NK-92 (cell line): ENCODE data around the gene KDM1B.
A peak's percentile ranks its signal among the peaks of the same experiment; 100 is the strongest.

Source experiments
- DNase-seq: peaks from one replicate; lab custom pipeline; 2025; ENCODE audit not compliant: unreplicated experiment; lab: John Stamatoyannopoulos, UW

KDM1B gene, protein sequence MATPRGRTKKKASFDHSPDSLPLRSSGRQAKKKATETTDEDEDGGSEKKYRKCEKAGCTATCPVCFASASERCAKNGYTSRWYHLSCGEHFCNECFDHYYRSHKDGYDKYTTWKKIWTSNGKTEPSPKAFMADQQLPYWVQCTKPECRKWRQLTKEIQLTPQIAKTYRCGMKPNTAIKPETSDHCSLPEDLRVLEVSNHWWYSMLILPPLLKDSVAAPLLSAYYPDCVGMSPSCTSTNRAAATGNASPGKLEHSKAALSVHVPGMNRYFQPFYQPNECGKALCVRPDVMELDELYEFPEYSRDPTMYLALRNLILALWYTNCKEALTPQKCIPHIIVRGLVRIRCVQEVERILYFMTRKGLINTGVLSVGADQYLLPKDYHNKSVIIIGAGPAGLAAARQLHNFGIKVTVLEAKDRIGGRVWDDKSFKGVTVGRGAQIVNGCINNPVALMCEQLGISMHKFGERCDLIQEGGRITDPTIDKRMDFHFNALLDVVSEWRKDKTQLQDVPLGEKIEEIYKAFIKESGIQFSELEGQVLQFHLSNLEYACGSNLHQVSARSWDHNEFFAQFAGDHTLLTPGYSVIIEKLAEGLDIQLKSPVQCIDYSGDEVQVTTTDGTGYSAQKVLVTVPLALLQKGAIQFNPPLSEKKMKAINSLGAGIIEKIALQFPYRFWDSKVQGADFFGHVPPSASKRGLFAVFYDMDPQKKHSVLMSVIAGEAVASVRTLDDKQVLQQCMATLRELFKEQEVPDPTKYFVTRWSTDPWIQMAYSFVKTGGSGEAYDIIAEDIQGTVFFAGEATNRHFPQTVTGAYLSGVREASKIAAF

DNA sequence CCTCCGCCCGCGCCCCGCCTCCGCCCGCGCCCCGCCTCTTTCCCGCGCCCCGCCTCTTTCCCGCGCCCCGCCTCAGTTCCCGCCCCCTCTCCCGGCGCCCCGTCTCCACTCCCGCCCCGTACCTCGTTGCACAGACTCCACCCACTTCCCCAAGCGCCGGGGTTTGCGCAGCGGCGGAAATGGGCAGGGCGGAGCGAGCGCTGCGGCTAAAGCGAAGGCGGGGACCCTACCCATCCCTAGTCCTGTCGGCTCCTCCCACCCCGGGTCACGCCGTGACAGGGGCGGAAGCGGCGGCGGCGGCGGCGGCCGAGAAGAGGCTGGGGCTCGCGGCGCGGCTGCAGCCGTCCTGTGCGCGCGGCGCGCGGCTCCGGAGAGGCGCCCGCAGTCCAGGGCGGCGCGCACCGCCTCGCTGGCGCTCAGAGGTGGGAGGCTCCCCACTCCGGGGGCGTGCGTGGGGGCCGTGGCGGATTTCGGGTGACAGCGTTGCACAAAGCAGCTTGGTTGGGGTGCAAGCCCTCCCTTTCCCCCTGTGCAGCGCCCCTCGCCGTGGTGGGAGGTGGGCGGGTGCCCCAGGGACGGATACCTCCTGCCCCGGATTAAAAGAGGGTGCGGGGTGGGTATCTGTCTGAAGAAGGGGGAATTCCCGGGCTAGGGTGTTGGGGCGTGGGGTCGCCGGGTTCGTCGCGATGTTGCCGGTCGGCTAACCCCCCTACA lies at the start of gene KDM1B:
Gene KDM1B, plus strand, starts transcription at position 273 of the 714 bp plus-strand sequence. CDS start 4,474 bp downstream, outside the sequence.
- DNase-seq = peak; percentile 89

DNA sequence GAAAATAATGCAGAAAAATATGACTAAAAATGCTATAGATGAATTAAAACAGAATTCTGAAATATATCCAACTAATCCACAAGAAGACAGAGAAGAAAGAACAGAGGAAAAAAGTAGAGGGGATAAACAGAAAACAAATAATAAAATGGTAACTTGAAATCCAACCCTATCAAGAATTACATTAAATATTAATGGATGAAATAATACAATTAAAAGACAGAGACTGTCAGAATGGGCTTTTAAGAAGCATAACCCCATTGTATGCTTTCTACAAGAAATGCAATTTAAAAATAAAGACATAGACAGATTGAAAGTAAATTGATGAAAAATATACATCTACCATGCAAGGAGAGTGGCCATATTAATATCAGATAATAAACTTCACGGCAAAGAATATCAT lies 48.2 kb upstream of the KDM1B start:
- DNase-seq = no peak

GRCh38 chr6:18110162-18110561 lies 45.1 kb upstream of the KDM1B start:
- DNase-seq = no peak

DNA sequence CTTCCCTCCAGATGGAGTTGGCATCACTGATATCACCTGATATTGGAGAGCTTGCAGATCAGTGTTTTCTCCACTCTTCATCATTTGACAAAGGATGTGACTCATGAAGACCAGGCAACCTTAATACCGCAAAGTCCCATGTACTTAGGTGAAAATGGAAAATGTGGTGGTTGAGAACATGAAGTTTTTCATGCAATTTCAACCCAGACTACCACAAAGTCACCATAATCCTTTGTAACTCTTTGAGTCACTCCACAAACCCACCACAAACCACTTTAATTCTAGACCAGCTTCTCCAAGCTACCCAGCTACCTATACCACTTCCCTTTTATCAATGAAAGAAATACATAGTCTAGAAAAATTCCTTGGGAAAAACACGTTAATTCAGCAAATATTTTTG lies 39.9 kb upstream of the KDM1B start:
- DNase-seq = no peak

DNA sequence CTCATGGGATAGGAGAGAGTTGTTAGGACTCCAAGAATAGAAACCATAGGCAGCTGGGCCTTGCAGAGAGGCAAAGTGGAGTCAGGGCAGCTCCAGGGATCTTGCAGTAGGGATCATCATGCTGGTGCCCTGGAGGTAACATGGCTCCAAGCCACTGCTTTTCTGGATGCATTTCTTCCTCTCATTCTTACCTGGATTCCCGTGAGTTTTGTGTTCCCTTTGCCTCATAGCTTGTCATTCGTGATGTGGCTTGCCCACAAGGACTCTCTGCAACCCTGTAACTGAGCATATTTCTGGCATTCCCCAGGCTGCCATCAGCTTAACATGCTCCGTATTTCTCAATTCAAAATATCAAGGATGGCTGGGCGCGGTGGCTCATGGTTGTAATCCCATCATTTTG lies 38.1 kb upstream of the KDM1B start:
- DNase-seq = no peak

DNA sequence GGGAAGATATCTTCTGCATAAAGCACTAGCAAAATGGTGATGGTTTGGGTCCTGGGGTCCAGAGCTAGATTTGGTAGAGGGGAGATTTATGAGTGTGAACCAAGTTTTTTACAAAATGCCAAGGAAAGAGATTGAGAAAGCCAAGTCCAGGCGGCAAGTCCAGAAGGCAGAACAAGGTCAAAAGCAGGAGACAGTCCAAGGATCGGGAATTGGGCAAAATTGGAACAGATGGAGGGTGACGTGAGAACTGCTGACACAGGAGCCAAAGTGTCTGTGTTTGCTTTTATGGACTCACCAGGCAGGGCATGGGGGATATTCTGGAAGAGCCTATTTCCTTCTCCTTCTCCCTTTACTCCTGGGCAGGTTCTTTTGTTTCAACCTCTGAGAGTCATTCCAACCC lies 36.9 kb upstream of the KDM1B start:
- no peak for DNase-seq

DNA sequence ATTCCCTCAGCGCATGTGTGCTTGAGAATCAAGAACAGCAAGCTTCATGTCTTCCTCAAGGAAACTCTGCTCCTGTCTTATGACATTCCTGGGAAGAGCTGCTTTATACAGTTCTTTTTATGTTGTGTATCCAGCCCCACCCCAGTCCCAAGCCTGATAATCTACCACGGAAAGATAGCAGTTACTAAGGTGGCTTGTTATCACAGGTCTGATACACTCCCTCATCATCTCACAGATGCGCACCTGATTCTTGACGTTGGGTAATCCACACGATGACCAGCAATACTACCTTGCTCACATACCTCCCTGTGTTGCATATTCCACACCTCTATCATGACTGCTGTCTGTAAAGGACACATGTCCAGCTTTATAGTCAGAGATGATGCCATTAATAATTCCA lies 36.0 kb upstream of the KDM1B start:
- DNase-seq = no peak

DNA sequence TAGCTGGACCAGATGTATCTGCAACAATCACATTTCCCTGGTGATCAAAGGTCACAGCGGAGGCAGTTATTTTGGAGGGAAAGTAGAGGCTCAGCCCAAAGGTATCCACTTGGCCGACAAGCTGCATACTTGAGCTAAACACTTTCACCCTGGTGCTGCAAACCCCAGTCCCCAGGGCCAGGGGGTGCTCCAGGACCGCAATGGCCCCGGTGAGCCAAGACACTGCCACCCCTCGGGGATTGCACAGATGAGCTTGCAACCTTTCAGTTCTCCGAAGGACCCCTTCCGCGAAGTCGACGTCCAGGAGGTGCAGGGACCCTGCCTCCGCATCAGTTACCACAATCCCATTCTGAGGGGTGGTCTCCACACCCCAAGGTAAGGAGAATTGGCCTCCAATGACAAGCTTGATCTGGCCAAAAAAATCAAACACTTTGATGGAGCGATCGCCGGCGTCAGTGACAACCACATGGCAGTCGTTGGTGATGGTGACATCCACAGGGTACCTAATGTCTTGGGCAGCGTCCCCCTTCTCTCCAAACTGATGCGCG lies 33.6 kb upstream of the KDM1B start:
- no peak for DNase-seq

DNA sequence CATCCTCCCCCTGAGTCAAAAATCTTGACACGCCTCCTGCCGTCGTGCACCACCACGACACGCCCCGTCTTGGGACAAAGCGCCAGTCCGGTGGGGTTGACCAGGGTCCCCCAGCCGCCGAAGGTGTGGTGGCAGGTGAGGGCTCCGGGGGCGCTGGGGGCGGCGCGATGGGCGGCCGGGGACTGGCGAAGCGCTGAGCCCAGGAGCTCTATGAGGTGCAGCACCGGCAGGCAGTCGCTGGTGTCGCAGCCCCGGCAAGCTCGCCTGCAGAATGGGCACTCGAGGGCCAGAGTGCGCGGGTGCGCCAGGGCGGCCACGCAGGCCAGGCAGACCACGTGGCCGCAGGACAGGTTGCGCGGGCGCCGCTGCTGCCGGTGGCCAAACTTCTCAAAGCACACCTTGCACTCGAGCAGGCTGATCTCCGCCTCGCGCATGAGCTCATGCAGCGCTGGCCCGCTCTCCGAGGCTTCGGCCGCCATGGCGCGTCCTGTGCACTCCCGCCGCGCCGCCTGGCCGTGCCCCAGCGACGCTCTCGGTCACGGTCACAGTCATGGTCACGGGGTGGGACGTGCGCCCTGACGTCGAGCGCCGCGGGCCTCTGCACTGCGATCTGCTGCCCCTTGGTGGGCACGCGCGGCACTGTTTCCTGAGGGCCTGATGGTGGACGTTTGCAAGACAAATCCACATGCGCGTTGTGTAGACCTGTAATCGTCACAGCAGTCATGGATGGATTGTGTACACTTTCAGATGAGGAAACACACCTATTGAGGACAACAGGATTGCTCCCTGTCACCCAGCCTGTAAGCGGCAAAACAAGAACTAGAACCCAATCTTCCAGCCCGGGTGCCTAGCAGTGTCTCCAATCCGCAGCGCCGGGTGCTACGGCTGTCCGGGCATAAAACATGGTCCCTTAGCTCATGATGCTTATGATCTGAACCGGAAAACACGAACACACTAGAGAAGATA lies 32.8 kb upstream of the KDM1B start, which contains the start of gene NHLRC1:
Gene NHLRC1, minus strand, starts transcription at position 550 of the 966 bp plus-strand sequence. Its CDS starts 71 bp downstream, at position 479.
- DNase-seq = no peak

DNA sequence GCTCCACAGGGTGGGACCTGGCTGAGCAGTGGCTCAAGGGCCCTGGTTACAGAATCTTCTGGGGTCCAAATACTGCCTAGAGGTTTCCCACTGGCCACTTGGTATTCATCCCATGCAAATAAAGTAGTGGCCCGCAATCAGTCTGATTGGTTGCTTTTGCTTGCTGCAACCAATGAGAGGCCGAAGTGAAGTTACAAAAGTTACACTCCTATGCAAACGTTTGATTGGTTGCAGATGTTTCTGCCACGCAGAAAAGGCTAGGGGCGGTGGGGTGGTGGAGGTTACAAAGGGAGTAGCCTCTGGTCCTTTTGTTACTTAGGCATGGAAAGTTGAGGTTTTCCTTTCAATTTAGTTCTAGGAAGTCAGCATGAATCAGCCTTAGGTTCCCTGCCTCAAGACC lies 29.1 kb upstream of the KDM1B start:
- no peak for DNase-seq

GRCh38 chr6:18132346-18132745 lies 22.9 kb upstream of the KDM1B start:
- DNase-seq = no peak

GRCh38 chr6:18135171-18135570 lies 20.1 kb upstream of the KDM1B start:
- DNase-seq = no peak

DNA sequence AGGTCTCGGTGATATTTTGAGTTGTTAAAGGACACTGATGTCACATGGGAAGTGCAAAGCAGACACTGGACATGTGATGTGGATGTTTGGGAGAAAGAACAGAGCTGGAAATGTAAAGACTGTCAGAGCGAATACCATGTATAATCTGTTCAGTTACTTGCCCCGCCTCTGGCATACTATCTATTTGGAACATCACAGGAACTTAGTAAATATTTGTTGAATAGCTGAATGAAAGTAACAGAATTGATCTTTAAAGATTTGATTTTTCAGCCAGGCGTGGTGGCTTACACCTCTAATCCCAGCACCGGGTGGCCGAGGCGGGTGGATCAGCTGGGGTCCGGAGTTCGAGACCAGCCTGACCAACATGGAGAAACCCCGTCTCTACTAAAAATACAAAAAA lies 19.0 kb upstream of the KDM1B start:
- no peak for DNase-seq

DNA sequence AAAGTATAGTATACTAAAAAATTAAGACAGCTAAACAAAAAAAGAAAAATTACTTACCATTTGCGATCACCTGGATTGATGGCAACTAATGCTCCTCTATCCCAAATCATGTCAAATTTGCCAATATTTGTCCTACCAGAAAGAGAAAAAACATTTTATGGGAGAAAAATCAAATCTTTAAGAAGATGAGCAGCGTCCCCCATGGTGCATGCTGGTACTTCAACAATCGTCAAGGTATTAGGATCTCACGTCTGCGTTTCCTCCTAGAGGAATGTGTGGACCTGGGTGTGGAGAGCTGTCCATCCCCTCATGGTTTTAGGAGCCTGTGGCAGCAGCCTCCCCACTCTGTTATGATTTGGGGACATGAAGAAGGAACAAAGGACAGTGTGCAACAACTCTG lies 16.3 kb upstream of the KDM1B start:
- no peak for DNase-seq

DNA sequence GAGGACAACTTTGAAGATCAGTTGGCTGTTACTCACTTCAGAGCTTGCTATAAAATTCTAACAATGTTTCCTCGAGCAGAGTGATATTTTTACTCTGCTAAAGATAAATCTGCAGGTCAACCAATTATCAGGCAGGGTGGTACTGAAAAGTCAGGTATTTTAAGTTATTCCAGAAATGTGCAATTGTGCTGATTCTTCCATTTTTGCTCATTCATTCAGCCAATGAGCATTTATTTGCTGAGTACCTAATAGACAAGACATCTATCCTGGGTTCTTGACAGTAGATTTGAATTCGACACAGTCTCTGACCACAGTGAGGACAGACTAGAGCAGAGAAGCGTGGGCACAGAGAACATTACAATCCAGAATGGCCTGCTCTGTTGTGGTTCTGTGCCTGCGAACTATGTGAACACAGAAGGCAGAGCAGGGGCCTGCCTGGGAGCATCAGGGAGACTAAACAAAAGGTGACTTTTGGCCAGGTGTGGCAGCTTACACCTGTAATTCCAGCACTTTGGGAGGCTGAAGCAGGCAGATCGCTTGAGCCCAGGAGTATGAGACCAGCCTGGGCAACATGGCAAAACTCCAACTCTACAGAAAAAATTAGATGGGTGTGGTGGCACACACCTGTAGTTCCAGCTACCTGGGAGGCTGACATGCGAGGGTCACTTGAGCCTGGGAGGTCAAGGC lies 15.1 kb upstream of the KDM1B start:
- no peak for DNase-seq

DNA sequence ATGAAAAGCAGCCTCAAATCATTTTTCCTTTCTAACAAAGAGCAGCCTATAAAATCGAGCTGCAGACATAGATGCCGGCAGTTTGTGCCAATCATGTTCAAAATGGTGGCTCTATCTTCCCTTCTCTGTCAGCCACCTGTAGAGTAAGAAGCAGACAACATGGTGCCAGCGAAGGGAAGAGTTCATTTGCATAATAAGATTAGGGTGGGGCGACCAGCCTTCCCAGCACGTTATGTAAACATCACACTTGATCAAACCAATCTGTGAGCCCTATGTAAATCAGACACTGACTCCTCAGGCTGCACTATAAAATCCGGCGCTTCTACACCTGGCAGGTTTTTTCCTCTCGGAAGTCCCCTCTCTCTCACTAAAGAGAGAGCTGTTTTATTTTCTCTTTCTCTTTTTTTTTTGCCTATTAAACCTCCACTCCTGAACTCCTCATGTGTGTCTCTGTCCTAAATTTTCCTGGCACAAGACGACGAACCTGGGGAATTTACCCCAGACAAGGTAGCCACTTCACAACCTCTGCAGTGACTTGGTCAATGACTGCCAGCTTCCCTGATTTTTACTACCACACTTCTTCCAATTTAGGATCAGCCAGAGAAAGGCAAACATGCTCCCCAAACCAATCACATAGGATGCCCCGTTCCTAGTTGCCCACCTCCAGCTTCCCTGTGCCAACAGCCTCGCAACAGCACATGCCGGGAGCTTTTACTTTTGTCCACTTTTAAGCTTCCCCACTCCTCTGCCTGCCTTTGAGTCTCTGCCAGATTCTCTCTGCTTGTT lies 13.2 kb upstream of the KDM1B start:
- no peak for DNase-seq

DNA sequence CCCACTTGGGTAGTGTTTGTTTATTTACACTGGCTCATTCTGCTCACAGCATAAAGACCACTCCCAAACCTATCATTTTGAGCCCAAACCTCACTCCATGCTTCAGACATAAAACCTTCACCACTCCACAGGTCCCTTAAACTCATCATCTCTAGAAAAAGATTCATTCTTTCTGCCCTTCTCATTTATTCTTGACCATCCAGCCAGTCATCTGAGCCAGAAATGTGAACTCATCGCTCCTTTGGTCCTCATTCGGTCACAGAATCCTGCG lies 12.7 kb upstream of the KDM1B start:
- no peak for DNase-seq

DNA sequence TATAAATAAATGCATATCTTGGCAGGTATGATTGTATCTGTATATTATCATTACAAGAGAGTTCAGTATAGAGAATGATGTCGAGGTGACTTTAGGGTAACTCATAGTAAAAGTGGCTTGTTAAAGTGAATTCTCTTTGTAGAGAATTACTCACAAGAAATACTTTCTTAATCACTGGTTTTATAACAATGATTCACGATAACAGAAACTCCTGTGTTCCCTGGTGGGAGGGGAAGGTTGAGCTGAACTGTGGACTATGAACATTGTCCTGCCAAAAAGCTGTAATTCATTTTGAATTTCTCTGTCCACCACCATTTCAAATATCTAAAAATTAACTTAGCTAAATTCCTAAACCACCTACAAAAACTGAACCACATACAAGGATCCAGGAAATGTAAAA lies 8.1 kb upstream of the KDM1B start:
- no peak for DNase-seq

- DNase-seq = no peak
Measured at GRCh38 chr6:18147616-18148015, 7.6 kb upstream of the KDM1B start.
